AG08395 (cell line): ENCODE data around the gene MACROD2.

Experiments used
- DNase-seq: peaks from one replicate; pipeline ENCODE4 v3.0.0; 2012; ENCODE audit warnings: mixed read lengths, low spot score

The MACROD2 gene

GRCh38 chr20:14062786-14063185, 67.5 kb downstream of the MACROD2 start:
- DNase-seq, result no peak

GRCh38 chr20:14064333-14064732, 69.0 kb downstream of the MACROD2 start:
- DNase-seq, result no peak

GRCh38 chr20:14064921-14065320, 69.6 kb downstream of the MACROD2 start:
- DNase-seq, result no peak

- DNase-seq, result no peak
These were observed 70.5 kb downstream of the MACROD2 start for GRCh38 chr20:14065774-14066173.

GRCh38 chr20:14067603-14068002, 72.3 kb downstream of the MACROD2 start:
- no peak for DNase-seq

GRCh38 chr20:14069796-14070195, 74.5 kb downstream of the MACROD2 start:
- peak; percentile 72 for DNase-seq

GRCh38 chr20:14093652-14094051, 98.3 kb downstream of the MACROD2 start:
- no peak for DNase-seq

- no peak for DNase-seq
These were observed 102.9 kb downstream of the MACROD2 start for GRCh38 chr20:14098261-14098660.

- no peak for DNase-seq
These were observed 118.1 kb downstream of the MACROD2 start for GRCh38 chr20:14113416-14113815.

- DNase-seq, result no peak
These were observed 118.9 kb downstream of the MACROD2 start for GRCh38 chr20:14114065-14114704.

- DNase-seq, result no peak
These were observed 120.7 kb downstream of the MACROD2 start for GRCh38 chr20:14116037-14116436.

- no peak for DNase-seq
These were observed 122.5 kb downstream of the MACROD2 start for GRCh38 chr20:14117768-14118167.

GRCh38 chr20:14126856-14127255, 131.5 kb downstream of the MACROD2 start:
- no peak for DNase-seq

GRCh38 chr20:14127514-14128223, 132.4 kb downstream of the MACROD2 start:
- DNase-seq, result no peak

- no peak for DNase-seq
These were observed 138.7 kb downstream of the MACROD2 start for GRCh38 chr20:14134004-14134403.

- peak; percentile 55 for DNase-seq
These were observed 146.9 kb downstream of the MACROD2 start for GRCh38 chr20:14142171-14142570.

- DNase-seq, result peak; percentile 39
These were observed 147.8 kb downstream of the MACROD2 start for GRCh38 chr20:14142964-14143627.

- no peak for DNase-seq
These were observed 152.7 kb downstream of the MACROD2 start for GRCh38 chr20:14148042-14148441.

GRCh38 chr20:14155361-14155760, 160.0 kb downstream of the MACROD2 start:
- no peak for DNase-seq

GRCh38 chr20:14178528-14178927, 183.2 kb downstream of the MACROD2 start:
- DNase-seq, result no peak

GRCh38 chr20:14178952-14179351, 183.6 kb downstream of the MACROD2 start:
- peak; percentile 15 for DNase-seq

- DNase-seq, result peak; percentile 25
These were observed 194.6 kb downstream of the MACROD2 start for GRCh38 chr20:14189794-14190402.

- DNase-seq, result no peak
These were observed 196.2 kb downstream of the MACROD2 start for GRCh38 chr20:14191559-14191958.
